ENCODE data around the gene MTRF1L.
"Not testable (repeated sequence)": the region's sequence is repeated elsewhere in the genome, so short reads cannot be mapped to it uniquely, and the experiment has no call there.

The MTRF1L gene

DNA sequence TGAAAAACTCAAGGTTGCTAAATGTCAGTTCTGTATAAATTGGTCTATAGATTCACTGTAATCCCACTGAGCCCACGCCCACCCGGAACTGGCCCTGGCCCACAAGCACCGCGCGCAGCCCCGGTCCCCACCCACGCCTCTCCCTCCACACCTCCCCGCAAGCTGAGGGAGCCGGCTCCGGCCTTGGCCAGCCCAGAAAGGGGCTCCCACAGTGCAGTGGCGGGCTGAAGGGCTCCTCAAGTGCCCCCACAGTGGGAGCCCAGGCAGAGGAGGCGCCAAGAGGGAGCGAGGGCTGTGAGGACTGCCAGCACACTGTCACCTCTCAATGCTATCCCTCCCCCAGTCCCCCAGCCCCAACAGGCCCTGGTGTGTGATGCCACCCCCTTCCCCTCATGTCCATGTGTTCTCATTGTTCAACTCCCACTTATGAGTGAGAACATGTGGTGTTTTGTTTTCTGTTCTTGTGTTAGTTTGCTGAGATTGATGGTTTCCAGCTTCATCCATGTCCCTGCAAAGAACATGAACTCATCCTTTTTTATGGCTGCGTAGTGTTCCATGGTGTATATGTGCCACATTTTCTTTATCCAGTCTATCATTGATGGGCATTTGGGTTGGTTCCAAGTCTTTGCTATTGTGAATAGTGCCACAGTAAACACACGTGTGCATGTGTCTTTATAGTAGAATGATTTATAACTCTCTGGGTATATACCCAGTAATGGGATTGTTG lies 36.2 kb downstream of the MTRF1L start:
- not testable (repeated sequence) for DNase-seq

DNA sequence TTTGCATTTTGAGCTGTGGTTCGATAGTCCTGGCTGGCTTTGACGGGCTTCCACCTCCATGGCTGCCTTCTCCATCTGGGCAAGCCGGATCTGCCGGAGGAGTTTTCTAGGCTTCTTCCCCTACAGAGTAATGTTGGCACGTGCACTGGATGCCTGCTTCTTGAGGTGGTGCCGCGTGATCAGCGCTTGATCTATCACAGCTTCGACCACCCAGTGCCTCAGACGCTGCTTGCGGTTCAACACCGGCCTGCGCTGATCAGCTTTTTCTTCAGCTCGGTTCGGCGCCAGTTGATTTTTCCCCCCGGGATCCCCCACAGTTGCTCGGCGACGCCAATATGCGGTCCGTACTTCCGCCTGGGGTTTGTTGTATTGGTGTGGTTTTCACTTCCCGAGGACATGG lies 43.2 kb downstream of the MTRF1L start:
- DNase-seq, result no peak

DNA sequence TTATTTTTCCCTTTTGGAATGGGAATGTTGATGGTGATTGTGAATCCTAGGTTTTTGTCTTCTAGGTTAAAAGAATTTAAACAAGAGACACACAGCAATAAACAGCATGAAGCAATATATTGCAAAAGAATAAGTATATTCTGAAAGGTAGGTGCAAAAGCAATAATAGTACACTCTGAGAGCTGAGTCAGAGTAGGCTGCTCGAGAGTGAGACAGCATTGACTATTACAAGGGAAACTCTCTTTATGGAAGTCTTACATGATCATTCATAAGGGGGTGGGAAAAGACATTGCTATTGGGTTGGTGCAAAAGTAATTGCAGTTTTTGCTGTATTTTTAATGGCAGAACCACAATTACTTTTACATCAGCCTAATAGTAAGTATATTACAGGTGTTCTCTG lies 44.7 kb downstream of the MTRF1L start:
- DNase-seq, result no peak

DNA sequence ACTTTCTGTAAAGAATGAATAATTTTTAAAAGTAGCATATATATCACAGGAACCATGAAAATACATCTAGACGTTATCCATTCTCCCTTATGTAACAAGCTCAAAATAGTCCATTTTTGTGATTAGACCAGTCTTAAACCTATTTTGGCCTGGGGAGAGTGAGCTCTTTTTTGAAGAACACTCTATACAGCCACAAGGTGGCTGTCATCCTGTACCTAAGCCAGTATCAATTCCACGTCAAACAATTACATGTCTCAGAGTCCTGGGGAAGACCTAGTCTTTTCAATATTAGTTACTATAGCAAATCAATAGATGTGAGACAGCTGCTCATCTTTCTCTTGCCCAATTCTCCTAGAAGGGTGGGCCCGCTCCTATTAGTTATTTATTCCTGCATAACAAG lies 48.1 kb downstream of the MTRF1L start:
- DNase-seq, result no peak

DNA sequence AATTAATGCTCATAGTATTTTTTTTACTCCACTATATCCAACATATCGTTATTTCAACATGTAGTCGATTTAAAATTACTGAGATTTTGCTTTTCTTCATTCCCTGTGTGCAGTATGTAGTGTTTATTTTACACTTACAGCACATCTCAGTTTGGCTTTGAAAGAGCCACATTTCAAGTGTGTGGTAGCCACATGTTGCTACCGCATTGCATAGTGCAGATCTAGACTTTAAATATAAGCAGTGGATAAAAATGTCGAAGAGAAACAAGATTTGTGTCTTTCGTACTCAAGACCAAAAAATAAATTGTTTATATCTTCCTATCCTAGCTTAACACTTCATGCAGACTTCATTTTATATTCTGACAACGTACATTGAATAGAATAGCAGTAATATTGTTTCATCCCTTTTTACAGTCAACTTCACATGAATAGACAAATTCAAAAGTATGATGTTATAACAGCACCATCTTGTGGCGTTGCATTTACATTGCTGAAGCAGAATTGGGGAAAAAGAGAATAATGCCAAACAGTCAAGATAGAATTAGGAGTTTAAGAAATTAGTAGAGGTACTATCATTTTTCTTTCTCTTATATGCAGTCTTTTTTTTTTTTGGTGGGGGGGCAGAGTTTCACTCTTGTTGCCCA lies 49.5 kb downstream of the MTRF1L start:
- no peak for DNase-seq

DNA sequence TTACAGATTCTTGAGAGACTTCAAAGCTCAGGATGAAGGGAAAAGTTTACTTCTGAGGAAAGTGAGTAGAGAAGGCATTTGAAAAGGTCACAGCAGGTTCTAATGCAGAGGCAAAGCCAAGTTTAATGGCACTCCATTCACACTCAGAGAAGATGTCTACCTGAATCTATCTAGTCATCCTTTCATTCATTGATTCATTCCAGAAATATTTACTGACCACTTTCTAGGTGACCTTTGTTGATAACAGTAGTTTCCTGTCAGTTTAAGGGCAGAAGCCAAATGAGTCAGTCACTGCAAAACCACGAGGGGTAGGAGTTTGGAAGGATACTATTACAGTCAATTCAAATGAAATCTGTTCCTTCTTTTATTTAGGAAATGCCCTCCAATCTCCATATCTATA lies 50.5 kb downstream of the MTRF1L start:
- DNase-seq, result no peak

DNA sequence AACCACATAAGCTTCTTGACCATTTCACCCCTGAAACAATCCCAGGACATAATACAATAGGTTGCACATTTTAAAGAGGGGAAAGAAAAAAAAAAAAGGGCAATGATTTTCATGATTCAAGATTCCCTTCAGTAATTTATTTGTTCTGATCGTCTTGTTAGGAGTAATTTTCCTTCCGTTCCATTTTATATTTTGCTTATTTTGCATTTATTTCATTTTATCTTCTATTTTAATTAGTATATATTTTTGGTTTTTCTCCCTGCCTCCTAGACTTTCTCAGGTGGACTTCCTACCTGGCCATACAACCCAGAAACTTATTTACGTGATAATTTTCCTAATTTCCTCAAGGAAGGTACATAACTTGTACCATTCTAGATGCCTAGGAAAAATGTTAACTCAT lies 52.3 kb downstream of the MTRF1L start:
- no peak for DNase-seq

DNA sequence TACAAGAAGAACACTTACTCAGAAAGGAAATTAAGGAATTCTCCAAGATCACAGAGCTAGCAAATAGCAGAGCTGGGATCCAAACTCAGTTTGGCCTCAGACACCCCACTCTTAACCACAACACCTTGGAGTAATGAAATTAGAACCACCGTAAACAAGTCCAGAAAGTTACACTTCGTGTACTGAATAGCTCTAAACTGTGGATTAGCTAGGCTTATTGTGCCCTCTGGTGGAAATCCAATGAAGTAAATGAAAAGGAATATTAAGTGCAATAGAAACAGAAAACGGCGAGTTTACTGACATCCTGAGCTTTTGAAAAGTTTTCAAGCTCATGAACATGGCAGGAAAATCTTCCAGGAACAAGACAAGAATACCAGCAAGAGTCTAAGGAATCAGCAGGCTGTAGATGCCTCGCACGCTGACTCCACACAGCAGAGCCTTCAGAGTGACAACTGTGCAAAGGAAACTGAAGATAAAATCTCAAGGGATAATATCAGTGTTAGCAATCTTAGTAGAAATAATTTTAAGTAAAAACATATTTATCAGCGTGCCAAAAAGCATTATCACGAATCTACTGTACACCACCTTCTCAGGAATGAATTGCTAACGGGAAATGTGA lies 54.2 kb downstream of the MTRF1L start:
- DNase-seq, result no peak

DNA sequence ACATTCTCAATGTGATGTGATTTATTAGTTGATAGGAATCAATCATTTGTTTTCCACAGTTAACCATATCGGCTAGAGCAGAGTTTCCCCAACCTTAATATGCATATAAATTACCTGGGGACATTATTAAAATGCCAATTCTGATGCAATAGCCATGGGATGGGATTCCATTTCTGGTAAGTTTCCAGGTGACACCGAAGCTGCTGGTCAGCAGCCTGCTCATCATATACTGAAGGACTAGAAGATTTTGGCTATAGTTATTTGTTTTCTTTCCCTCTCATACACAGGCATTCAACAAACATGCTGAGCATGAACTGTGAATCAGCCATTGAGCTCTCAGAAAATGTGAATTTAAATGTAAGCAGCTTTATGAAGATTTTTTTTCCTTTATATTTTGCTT lies 55.5 kb downstream of the MTRF1L start:
- DNase-seq, result no peak

DNA sequence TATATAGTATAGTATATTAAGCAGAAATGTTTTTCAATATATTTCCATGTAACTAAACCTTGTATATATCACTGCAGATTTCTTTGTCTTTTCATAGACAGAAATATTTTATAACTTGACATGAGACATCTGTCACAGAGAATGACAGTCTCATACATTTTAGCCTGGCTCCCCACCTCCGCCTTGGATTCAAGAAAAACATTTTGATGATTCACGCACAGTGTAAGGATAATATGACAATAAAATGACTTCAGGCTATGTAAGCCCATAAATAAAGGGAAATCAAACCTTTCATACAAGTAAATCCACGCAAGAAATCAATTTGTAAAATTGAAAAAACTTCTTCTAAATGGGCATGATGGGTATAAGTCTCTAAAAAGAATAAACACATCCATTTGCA lies 56.0 kb downstream of the MTRF1L start:
- no peak for DNase-seq

DNA sequence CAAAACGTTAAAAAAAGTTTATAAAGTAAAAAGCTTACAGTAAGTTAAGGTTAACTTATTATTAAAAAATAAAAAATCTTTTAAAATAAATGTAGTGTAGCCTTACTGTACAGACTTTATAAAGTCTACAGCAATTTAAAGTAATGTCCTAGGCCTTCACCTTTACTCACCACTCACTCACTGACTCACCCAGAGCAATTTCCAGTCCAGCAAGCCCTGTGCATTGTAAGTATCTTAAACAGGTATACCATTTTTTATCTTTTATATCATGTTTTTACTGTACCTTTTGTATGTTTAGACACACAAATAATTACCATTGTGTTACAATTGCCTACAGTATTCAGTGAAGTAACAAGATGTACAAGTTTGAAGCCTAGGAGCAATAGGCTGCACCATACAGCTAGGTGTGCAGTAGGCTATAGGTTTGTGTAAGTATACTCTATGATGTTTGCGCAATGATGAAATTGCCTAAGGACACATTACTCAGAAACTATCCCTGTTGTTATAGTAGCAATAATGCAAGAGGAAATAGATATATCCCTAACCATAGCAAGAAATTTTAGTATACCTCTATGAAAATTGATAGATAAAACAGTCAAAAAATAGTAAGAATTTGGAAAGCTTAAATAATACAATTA lies 59.1 kb downstream of the MTRF1L start:
- DNase-seq, result no peak

DNA sequence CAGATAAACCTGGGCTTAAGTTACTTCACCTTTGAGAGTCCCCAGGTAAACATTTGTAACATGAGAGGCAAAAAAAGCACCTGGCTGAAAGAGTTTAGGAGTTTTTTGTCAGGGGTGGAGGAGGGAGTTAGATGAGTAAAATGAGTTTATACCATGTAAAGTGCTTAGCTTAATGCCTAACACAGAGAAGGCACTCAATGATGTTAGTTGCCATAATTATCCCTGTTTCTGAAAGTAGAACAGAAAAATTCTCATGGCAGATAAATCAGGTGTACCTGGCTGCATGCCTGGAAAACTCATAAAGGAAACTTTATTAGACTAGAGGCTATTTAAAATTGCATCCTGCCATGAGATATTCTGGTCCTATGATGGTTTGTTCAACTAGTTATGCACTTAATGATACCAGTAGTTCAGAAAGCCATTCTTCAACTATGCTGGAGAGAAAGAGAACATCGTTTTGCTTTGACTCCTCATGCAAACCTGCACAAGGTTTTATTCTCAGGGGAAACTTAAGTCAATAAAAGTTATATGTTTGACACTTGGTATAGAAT lies 60.1 kb downstream of the MTRF1L start:
- no peak for DNase-seq

DNA sequence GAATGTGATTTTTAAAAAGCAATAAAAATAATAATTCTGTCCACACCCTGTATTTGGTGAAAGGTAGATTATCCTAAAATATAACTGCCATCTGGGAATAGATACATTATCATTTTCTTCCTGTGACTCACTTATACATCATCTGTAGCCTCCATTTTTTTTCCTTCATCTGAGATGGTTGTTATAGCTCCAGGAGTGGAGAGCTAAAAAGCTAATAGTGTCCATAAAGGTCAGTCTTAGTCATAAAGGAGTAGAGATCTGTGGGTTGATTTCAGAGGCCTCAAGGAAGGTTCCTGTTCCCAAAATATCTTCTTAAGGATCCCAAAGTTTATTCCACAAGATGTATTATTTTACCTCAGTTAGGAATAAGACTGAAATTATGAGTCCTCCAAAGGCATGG lies 60.8 kb downstream of the MTRF1L start:
- no peak for DNase-seq
